Left colon (tissue), 2 donors: ENCODE data around the gene RTL1. TPM values are rescaled to one million over a fixed set of nuclear protein-coding genes. Genes with fewer than 3 reads are reported as not detected.
A peak's percentile ranks its signal among the peaks of the same experiment; 100 is the strongest.

ENCODE experiments used
- ATAC-seq: fragments of 200-7000 bp; cut with Tn5 transposase; one replicate; pipeline ENCODE4 v1.9.1; 2020; ENCODE audit warnings: mild to moderate bottlenecking, moderate library complexity
- DNase-seq, 2 donors: peaks; one replicate each; pipeline ENCODE4 v3.0.0-alpha.2; 2020
- intact Hi-C, 2 donors: fragments of 100-400 bp; cut with DNase I in 1 of 2; cut with micrococcal nuclease in 1 of 2; formaldehyde crosslinking; loops; one replicate each; pipeline versions ENCODE4 v1.11.2 to v1.14.0; 2022; cut with DNase I, micrococcal nuclease
- total RNA-seq, 2 donors: library from RNA; stranded (reverse); fragmentation: NEBNext Ultra II Directional; extraction: Animal tissue kit (Norgen Biotek cat#: 25700); gene quantifications; one replicate each; pipeline ENCODE4 v1.2.1, GENCODE V29; 2021
- donor health status: DM: no; HTN: no; CAD: no.
- donor health status: DM: yes; HTN: yes; CAD: no.

RTL1 gene
- total RNA-seq, 2 donors from 2014 or later = not detected

DNA sequence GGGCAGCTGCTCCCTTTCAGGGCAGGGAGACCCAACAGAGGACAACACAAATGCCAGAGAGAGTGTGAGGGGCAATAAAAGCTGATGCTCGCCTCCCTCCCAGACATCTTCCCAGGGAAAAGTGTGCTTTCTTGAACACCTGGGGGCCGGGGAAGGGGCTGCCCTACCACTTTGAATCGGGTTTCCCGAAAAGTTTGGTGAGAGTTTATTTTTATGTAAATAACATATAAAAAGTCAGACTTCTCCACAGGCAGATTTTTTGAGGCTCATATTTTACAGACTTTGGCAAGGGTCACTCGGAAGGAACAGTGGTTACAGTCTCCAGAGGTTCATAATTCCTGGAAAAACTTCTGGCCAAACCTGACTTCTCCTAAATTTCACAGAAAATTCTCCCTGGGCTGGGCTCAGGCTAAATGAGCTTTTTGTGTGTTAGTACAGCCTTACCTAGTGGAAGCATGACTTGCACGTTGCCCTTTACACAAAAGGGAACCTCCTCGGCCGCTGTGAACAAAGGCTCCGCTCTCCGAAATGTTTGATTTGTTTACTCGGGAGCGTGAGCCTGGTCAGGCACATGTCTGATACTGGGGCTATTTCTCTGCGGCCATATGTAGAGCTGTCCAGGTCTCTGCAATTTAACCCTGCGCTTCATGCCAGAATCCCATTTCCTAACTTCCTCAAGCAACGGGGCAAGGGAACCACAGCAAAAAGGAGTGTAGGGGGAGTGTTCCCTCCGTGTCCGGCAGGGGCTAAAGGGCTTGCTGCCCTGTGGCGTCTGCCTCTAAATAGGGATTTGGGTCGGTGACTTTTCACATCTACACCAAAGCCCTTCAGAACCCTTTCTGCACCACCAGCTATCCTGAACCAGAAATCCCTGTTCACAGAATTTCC is 3.4 kb downstream of the RTL1 start:
- intact Hi-C loops = no loop called here
- ATAC-seq = peak; percentile 64
- DNase-seq = no peak

DNA sequence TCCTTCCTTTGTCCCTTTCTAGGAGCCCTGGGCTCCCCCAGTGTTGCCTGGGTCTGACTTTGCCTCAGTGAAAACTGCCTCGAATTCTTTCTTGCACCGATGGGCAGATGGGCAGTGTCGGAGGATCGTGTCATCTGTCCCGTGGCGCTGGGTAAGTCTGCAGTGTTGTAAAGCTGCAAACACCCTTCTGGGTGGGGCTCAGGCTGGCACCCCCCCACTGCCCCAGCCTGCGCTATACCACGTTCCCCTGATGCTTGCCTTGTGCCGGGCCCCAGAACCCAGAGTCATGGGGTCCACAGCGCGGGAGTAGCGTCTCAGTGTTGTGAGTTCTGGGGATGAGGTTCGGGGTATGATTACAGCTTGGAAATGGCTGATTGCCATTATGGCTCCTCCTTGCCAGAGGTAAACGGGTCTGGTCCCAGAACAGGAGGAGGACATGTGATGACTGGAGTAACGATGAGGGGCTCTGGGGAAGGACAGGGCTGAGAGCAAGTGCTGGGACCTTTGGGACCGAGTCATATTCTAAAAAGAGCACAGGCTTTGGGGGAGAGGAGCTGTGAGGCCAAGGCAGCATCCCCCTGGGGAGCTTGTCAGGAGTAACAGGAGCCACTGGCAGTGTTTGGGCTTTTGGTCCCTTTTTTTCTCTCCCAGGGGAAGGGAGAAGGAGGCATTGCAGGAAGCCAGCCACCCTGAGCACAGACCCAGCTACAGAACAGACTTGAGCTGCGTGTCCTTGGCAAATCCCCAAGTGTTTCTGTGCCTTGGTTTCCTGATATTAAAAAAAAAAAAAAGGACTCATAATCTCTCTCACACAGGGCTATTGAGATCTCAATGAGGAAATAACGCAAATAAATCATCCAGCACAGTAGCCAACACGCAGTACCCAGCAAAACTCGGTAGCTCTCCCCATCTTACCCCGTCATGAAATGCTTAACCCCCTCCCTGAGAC is 4.3 kb downstream of the RTL1 start:
- ATAC-seq (peak; percentile 47), DNase-seq (no peak)
- intact Hi-C loops = no loop called here

DNA sequence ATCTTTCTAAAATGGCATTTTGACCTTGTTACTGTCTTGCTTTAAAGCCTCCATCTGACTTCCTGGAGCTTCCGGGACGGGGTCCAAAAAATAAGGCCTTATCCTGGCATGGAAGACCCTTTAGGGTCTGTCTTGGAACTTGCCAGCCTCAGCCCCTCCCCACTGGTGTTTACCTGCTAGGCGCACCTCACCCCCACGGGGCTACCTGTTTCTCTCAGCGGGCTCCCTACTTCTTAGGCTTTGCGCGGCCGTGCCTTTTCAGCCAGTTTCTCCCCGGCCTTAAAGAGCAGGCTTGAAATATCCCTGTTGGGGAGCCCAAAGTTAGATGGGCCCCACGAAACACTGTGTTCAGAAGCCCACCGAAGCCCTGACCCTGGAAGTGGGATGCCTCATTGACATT is 5.1 kb downstream of the RTL1 start:
- DNase-seq (no peak), ATAC-seq (no peak)
- intact Hi-C loops = no loop called here

DNA sequence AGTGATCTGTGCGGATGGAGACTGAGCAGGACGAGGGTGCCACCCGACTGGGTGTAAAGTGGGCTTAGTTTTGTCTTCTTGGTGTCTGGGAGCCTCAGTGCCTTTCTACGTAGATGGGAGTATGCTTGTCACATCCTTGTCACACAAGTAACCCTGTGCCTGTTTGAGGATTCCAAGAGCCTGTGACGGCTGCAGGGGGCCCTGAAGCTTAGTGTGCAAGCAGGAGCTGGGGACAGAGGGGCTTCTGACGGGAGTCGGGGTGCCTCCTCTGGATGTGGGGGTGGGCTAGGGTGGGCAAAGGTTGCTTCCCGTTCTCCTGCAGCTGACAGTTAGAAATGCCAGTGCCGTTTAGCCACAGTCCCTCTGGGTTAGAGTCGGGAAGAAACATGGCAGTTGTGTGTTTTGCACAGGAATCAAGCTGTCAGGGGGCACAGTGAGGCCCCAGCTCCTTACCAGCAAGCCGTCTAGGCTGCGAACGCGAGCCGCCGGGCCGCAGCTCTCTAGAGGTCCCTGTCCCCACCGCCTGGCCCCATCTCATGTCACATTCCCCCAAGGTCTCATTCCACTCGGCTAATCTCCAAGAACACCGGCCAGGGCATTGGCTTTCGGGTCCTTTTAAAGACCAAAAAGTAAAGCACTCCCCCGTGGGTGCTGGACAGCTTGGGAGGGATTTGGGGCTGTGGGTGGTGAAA is 7.0 kb downstream of the RTL1 start:
- intact Hi-C loops = no loop called here
- no peak for DNase-seq
- ATAC-seq = no peak

DNA sequence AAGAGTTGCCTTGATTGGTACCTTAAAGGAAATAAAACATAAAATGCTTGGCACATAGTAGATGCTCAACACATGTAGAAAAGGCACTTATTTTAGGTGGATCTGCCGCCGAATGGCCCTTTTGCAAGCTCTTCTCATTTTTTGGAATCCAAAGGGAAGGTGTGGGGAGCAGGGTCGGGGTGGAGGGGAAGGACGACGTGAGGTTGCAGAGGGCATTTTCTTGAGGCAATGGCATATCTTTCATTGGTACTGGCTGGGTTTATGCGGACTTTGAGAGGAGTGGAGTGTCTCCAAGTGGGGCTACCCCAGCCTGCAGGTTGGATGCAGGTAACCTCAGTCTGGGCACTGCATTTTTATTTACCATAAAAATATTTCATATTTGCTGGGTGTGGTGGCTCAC is 8.1 kb downstream of the RTL1 start:
- DNase-seq = no peak
- no peak for ATAC-seq
- intact Hi-C loops = no loop called here

DNA sequence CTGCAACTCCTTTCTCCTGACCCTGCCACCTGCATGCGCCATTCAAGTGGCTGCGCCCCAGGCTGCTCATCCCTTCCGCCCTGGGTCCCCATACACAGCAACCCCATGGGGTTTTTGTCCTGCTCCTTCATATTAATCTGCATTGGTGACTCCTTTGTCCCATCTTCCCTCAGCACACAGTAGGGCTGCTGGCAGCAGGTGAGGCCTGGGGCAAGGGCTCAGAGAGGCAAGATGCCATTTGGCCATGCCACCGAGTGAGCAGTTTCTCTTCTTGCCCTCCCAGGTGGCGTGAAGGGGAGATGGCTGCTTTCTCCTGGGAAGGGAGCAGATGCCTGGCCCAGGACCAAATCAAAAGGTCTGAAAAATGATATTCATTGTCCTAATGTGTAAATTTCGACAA is 9.1 kb downstream of the RTL1 start:
- ATAC-seq = no peak
- intact Hi-C loops = no loop called here
- DNase-seq = peak in 1 of 2 donors; percentile 14

DNA sequence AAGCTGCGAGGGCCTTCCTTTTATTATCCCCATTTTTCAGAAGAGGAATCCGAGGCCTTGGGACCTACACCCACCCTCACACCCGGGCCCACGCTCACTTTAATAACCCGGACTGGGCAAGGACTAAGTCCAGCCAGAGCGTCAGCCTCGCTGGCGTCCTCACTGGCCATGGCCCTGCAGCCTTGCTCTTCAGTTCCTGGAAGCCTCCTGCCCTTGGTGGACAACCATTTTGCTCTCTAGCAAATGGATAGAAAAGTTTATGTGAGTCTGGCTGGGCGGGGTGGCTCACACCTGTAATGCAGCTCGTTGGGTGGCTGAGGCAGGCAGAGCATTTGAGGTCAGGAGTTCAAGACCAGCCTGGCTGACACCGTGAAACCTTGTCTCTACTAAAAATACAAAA is 9.8 kb downstream of the RTL1 start:
- peak in 1 of 2 donors; percentile 5 for DNase-seq
- intact Hi-C loops = no loop called here
- no peak for ATAC-seq

DNA sequence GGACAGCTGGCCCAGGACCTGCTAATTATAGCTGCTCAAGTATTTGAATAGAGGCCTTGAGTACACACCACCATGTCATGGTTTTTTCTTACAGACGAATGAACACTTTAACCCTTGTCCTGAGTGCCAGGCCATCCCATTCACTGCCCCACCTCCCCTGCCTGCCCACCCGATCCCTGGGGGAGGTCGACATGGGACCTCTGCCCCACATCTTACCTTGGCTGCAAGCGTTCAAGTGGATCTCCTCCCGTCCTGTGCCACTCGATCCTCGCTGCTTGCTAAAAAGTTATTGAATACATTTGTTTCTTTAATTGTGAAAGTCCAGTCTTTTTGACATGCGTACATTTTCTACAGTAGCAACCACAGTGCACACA is 10.3 kb downstream of the RTL1 start:
- peak in 1 of 2 donors; percentile 12 for DNase-seq
- no peak for ATAC-seq
- intact Hi-C loops = no loop called here

DNA sequence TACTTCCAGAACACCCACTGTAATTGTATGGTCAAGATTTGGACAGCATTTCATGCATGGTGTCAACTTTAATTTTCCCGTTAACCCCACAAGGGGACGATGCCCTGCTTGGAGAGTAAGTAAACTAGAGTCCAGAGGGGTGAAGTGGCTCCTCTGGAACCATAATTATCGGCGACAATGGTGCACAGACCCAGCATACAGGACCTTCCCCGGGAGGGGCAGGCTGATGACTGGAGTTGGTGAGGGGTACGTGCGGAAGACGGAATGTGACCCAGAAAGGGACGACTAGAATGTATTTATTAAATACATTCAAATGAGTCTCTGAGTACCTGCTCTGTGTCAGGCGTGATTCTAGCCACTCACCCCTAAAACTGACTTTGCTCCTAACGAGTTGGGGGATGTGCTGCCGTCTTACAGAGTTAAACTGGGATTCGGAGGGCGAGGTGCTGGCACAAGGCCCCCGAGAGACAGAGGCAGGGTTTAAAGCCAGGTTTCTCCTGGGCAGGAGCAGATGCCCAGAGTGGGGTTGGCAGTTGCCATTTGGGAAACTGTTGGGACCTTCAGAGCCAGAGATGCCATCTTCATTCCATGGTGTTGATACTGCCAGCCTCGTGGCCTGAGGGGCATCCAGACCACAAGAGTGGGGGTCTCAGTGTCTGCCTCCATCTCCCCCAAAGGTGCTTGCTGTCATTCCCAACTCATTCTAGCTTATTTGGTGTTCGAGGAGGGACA is 10.9 kb downstream of the RTL1 start:
- intact Hi-C loops = no loop called here
- DNase-seq = peak in 1 of 2 donors; percentile 10

DNA sequence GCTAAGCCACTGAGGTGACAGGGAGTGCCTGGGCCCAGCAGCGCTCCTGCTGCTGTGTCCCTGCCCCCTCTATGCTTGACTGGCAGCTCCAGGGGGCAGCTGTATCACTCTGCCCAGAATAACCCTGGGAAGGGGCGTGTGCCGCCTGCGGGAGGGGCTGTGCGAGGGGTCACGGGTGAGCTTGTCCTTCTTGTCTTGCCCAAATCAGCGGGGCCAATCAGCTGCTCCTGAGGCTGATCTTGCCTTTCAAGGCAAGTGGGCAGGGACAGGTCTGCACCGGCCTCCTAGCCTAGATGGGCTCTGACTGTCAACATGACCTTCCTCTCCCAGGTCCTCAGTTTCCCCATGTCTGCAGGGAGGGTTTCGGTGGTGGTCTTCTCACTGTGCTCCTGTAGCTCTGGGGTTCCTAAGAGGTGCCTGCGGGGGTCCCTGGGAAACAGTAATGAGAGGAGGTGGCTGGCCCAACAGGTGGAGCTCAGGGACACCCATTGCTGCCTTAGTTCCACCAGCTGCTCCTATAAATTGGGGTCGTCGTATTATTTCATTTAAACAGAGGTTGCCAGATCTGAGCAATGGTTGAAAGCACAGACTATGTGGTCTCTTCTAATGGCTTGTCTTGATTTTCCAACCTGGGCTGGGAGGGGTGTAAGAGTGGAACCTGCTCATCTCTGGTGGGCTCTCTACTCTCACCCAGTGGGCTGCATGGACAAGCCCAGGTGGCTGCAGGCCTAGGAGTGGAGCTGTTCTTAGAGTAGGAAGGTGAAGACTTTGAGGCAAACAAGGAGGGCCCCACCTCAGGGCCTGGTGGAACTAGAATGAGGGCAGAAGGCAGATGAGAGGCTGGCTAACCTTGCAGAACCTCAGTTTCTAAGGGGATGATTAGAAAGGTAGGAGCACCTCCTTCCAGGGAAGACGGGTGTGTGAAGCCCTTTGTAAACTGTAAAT is 11.7 kb downstream of the RTL1 start:
- ATAC-seq = no peak
- peak in 1 of 2 donors; percentile 14 for DNase-seq

More for the DNA sequence above, 10.9 kb downstream of the RTL1 start:
- no peak for ATAC-seq

DNA sequence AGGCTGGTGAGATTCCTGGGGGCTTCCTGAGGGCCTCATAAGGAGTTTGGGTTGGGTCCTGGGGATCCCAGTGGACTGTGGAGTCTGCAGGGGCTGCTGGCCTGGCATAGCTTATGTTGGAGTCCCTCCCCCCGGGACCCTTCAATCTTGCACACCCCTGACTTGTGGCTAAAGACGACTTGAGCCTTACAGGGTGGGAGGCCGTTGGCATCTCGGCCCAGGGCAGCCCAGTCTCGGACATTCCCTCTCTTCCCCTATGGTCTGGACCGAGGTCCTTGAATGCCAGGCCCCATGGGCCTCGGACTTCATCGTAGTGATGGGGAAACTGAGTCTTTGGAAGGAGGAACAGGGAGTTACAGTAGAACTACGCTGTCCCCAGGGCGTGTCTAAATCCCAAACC is 12.5 kb downstream of the RTL1 start:
- DNase-seq (peak in 1 of 2 donors; percentile 18), ATAC-seq (no peak)
- intact Hi-C loops = no loop called here

More for the DNA sequence above, 11.7 kb downstream of the RTL1 start:
- intact Hi-C loops = no loop called here

DNA sequence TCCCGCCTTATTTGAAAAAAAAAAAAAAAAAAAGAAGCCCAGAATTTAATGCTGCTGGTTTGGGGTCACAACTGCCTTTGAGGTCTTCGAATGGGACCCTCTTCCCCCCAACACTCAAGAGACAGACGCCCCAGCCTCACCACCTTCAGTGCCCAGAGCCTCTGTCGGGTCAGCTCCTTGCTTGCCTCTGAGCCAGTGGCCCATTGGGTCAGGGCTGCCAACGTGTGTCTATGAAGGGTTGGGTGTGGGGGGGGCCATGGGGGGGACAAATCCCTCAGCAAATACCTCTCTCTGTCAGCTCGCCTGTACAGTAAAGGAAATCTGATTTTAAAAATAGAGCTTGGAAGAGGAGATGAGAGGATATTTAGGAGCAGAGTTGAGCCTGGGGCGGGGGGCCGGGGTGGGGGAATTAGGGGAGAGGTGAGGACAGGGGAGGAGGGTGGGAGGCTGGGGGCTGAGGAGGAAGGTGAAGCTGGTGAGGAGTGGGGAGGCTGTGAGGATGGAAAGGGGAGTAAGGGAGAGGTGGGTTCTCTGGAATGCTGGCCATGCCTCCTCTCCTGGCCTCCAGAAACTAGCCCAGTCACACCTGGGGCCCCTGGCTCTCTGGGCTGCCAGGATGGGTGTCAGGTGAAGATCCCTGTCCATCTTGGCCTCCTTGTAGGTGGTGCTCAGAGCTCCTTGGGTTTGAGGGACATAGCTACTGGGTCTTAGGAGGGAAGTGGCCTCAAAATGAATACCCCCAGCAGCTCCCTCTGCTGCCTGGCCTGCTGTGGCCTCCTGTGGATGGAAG is 13.3 kb downstream of the RTL1 start:
- ATAC-seq (no peak), DNase-seq (peak in 1 of 2 donors; percentile 21)
- intact Hi-C loops = no loop called here

DNA sequence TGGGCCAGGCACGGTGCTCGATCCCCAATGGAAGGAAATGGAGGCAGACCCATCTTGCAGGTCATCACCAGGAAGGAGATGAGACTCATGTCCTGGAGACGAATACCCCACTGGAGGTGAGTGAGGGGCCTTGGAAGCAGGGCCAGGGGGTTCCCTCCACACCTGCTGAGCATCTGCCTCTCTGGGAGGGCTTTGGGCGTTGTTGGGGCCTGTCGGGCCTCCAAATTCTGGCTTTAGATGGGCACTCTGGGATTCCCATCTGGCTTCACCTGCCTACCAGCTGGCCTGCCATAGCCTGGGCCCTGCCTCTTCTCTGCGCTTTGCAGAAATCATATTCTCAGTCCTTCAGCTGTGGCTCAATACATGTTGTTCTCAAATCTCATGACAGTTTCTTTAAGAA is 13.9 kb downstream of the RTL1 start:
- DNase-seq (peak in 1 of 2 donors; percentile 15), ATAC-seq (no peak)
- intact Hi-C loops = no loop called here

DNA sequence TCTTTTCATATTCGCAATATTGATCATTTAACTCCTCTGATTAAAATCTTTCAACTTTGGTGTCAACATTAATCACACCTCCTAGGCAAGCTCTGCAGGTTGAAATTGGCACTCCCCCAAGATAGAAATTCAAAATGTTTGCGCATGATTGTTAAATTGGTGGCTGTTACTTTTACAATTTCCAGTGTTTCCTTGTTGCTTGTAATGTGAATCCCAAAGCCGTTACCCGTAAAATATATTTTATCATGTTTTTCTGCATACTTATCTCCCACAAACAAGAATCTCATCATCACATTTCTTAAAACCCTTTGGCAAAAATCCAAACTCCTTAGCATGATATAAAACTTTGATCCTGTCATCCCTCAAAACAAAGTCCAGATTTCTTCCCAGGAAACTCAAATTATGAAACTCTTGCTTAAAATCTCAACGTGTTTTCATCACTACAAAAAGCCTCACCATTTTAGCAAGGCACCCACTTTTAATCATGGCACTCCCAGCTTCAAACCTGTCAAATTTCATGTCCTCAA is 14.7 kb downstream of the RTL1 start:
- DNase-seq = peak in 1 of 2 donors; percentile 23
- ATAC-seq = peak; percentile 88
- intact Hi-C loops = no loop called here

DNA sequence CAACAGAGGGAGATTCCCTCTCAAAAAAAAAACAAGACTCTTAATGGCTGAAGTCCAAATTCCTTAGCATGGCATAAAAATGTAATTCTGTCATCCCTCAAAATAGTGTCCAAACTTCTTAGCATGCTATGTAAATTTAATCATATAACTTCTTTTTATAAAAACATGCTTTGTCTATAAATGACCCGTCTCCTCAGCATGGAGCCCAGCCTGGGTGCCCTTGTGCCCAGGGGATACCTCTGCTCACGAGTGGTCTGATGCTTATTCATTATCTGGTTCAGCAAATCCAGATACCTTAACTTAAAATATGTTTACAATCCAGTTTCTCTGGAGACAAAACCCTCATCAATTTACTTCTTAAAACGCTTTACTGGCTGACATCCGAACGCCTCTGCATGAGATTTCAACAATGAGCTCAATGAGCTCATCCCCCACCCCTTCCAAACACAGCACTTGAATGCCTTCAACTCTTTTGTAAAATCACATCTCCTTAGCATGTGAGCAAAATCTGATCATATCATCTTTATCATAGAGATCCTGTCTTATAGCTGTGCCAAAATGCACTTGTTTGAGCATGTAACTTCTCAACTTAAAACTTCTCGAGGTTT is 15.7 kb downstream of the RTL1 start:
- peak in 1 of 2 donors; percentile 1 for DNase-seq

DNA sequence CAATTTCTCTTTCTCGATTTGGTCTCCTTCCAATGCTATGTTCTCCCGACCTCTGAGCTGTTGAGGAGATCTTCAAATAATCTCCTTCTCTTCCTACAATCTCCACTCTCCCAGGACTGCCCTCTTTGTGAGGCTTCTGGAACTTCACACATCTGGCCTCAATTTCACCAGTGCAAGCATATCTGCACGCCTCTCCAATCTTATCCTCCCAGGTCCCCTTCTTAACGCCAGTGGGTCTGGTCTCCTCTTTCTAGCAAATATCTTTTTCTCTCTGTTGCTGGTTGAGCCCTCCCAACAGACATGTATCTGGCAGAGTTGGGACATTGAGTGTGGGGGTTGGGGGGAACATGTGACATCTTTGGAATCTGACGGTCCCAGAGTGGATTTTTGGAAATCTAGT is 17.9 kb downstream of the RTL1 start:
- ATAC-seq (no peak), DNase-seq (no peak)
- intact Hi-C loops = no loop called here

More for the DNA sequence above, 15.7 kb downstream of the RTL1 start:
- intact Hi-C loops = no loop called here
- ATAC-seq = no peak
